Right lobe of liver (tissue), 6 donors: ENCODE results near the gene KCNQ5. TPM values are rescaled to one million over a fixed set of nuclear protein-coding genes. Genes with fewer than 3 reads are reported as not detected.

Experiments used
- ATAC-seq, 4 donors: fragments of 200-7000 bp; cut with Tn5 transposase; one replicate each; pipeline ENCODE4 v1.9.1; 2020; ENCODE audit warnings: mild to moderate bottlenecking in 4 of 4, moderate library complexity in 4 of 4
- DNase-seq, 3 donors: peaks; one replicate each; pipeline ENCODE4 v3.0.0-alpha.2; 2020
- H3K27ac ChIP-seq, 3 donors: fragments of 200-600 bp; one replicate each; pipeline ENCODE4 v1.8.0; 2022
- H3K27me3 ChIP-seq, 2 donors: fragments of 200-600 bp; one replicate each; pipeline ENCODE4 v1.8.0; 2022
- H3K36me3 ChIP-seq, 4 donors: fragments of 200-600 bp; sonication (generic) in 1 of 4; one replicate each; pipeline versions ENCODE4 v1.5.1 to v1.8.0; 2017 to 2022; ENCODE audit warnings: control low read depth in 1 of 4
- H3K4me1 ChIP-seq, 4 donors: fragments of 200-600 bp; sonication (generic) in 1 of 4; one replicate each; pipeline versions ENCODE4 v1.5.1 to v1.8.0; 2017 to 2022; ENCODE audit warnings: control low read depth in 1 of 4
- H3K4me3 ChIP-seq, 3 donors: fragments of 200-600 bp; one replicate each; pipeline ENCODE4 v1.8.0; 2022
- H3K9me3 ChIP-seq, 4 donors: fragments of 200-600 bp; sonication (generic) in 1 of 4; one replicate each; pipeline versions ENCODE4 v1.5.1 to v1.8.0; 2017 to 2022; ENCODE audit warnings: control low read depth in 1 of 4
- CTCF ChIP-seq, 4 donors: fragments of 200-600 bp in 3 of 4; fragments of 450-650 bp in 1 of 4; IDR thresholded peaks; one replicate each; pipeline versions ENCODE4 v1.5.1 to v1.8.0; 2016 to 2022; ENCODE audit warnings: antibody characterized with exemption in 4 of 4, mild to moderate bottlenecking in 2 of 4
- POLR2A ChIP-seq: fragments of 450-650 bp; IDR thresholded peaks from one replicate; pipeline ENCODE4 v1.6.1; 2017; ENCODE audit warnings: antibody characterized with exemption, mild to moderate bottlenecking
- WGBS: methylation state at CpG from one replicate; pipeline ENCODE4 v1.1.6; 2018; ENCODE audit warnings: low coverage, low lambda C conversion rate; ENCODE audit not compliant: insufficient coverage; ENCODE audit errors: missing lambda C conversion rate; 5-methylcytosine and 5-hydroxymethylcytosine counted together
- intact Hi-C, 2 donors: fragments of 100-400 bp; cut with DNase I; formaldehyde crosslinking; loops; one replicate each; pipeline versions ENCODE4 v1.11.2 to v1.14.1; 2022
- total RNA-seq, 6 experiments: library from RNA; depleted of rRNA in 2 of 6; stranded (reverse); fragments of >200 nt in 2 of 6; fragmentation: NEBNext Ultra II Directional in 3 of 6; extraction: Animal tissue kit (Norgen Biotek cat#: 25700) in 3 of 6; gene quantifications; one replicate each; pipeline versions ENCODE4 v1.1.0 to v1.2.4, GENCODE V29; 2016 to 2023
- donor health status: DM: no; HTN: yes; CAD: no.
- donor health status: DM: no; HTN: no; CAD: no.
- donor health status: DM: no; HTN: no; CAD: no.
- donor health status: DM: no; HTN: yes; CAD: no.
- donor health status: DM: no; HTN: yes; CAD: no.

Gene KCNQ5
- total RNA-seq, 6 experiments from 2014 or later = 0.04 to 0.11 TPM; not detected in 4

GRCh38 chr6:72946774-72947173 is 324.9 kb downstream of the KCNQ5 start:
- H3K9me3 ChIP-seq = no peaks in the 10 kb centered on the region
- intact Hi-C loops = no loop called here
- no peaks in the 10 kb centered on the region for H3K36me3 ChIP-seq
- DNase-seq (no peak), ATAC-seq (no peak)
- TF ChIP-seq CTCF (IDR thresholded peaks at IDR 0.05) (no peak), POLR2A (no peak)
- no peaks in the 10 kb centered on the region for H3K27me3 ChIP-seq
- 42% methylated on average over 2 of the region's 2 CpGs for WGBS
- H3K4me1 ChIP-seq = no peaks in the 10 kb centered on the region
- no peak overlapping the region for H3K27ac ChIP-seq
- H3K4me3 ChIP-seq = no peak overlapping the region

- intact Hi-C loops = no loop called here
- 35% methylated on average over 1 of the region's 1 CpG for whole genome bisulfite sequencing
- Histone ChIP-seq H3K9me3 (no peaks in the 10 kb centered on the region), H3K4me1 (no peaks in the 10 kb centered on the region), H3K36me3 (no peaks in the 10 kb centered on the region), H3K27me3 (no peaks in the 10 kb centered on the region), H3K4me3 (no peak overlapping the region), H3K27ac (no peak overlapping the region)
- ATAC-seq = no peak
- no peak for DNase-seq
- TF ChIP-seq CTCF (IDR thresholded peaks at IDR 0.05) = no peak
- no peak for TF ChIP-seq POLR2A
These were observed 325.7 kb downstream of the KCNQ5 start for GRCh38 chr6:72947534-72947933.

GRCh38 chr6:72948153-72948552 is 326.3 kb downstream of the KCNQ5 start:
- no peak for TF ChIP-seq CTCF (IDR thresholded peaks at IDR 0.05)
- no peak for TF ChIP-seq POLR2A
- no peaks in the 10 kb centered on the region for H3K27me3 ChIP-seq
- H3K9me3 ChIP-seq = no peaks in the 10 kb centered on the region
- no peak for ATAC-seq
- WGBS = 40% methylated on average over 1 of the region's 1 CpG
- intact Hi-C loops = no loop called here
- H3K4me3 ChIP-seq = no peak overlapping the region
- no peak for DNase-seq
- H3K4me1 ChIP-seq = no peaks in the 10 kb centered on the region
- H3K36me3 ChIP-seq = no peaks in the 10 kb centered on the region
- no peak overlapping the region for H3K27ac ChIP-seq

GRCh38 chr6:72950114-72950860 is 328.4 kb downstream of the KCNQ5 start:
- no peak overlapping the region for H3K27ac ChIP-seq

More at GRCh38 chr6:72950114-72950860, 328.4 kb downstream of the KCNQ5 start:
- DNase-seq (no peak), ATAC-seq (peak in 1 of 4 donors; percentile 35)
- H3K36me3 ChIP-seq = no peaks in the 10 kb centered on the region
- no peak overlapping the region for H3K4me3 ChIP-seq
- TF ChIP-seq POLR2A (no peak), CTCF (IDR thresholded peaks at IDR 0.05) (no peak)
- intact Hi-C loops = no loop called here
- no peaks in the 10 kb centered on the region for H3K4me1 ChIP-seq
- no peaks in the 10 kb centered on the region for H3K9me3 ChIP-seq
- H3K27me3 ChIP-seq = no peaks in the 10 kb centered on the region
- WGBS = 52% methylated on average over 6 of the region's 6 CpGs
